Loucy (cell line): ENCODE results near the gene IRF1.

Experiments used
- H2AFZ ChIP-seq: fragments of 200-600 bp; sonication (generic); 2 replicates; pipeline ENCODE4 v1.6.0; 2016; ENCODE audit warnings: antibody characterized with exemption, mild to moderate bottlenecking, low read length, moderate library complexity
- H3F3A ChIP-seq: fragments of 200-600 bp; 2 replicates; pipeline ENCODE4 v1.6.0; 2016; ENCODE audit warnings: antibody characterized with exemption, low read depth, mild to moderate bottlenecking
- H3K27me3 ChIP-seq: fragments of 200-600 bp; sonication (generic); 2 replicates; pipeline ENCODE4 v1.6.1; 2014; ENCODE audit warnings: low read length, mild to moderate bottlenecking; ENCODE audit not compliant: insufficient read depth, poor library complexity, severe bottlenecking
- H3K36me3 ChIP-seq: fragments of 200-600 bp; sonication (generic); 2 replicates; pipeline ENCODE4 v1.6.1; 2016; ENCODE audit warnings: low read length; ENCODE audit not compliant: insufficient read depth
- H3K4me1 ChIP-seq: fragments of 200-600 bp; sonication (generic); 2 replicates; pipeline ENCODE4 v1.5.1; 2014; ENCODE audit warnings: low read length, mild to moderate bottlenecking; ENCODE audit not compliant: insufficient read depth, poor library complexity, severe bottlenecking
- H3K4me2 ChIP-seq: fragments of 200-600 bp; sonication (generic); 2 replicates; pipeline ENCODE4 v1.6.0; 2014; ENCODE audit warnings: antibody characterized with exemption, low read length, low read depth, mild to moderate bottlenecking; ENCODE audit not compliant: poor library complexity, severe bottlenecking
- H3K4me3 ChIP-seq: fragments of 200-600 bp; sonication (generic); 2 replicates; pipeline ENCODE4 v1.5.1; 2014; ENCODE audit warnings: low read length, mild to moderate bottlenecking, mixed read lengths; ENCODE audit not compliant: poor library complexity, severe bottlenecking
- H3K79me2 ChIP-seq: fragments of 200-600 bp; sonication (generic); 2 replicates; pipeline ENCODE4 v1.6.1; 2014; ENCODE audit warnings: low read length; ENCODE audit not compliant: insufficient read depth
- H3K9ac ChIP-seq: fragments of 200-600 bp; sonication (generic); 2 replicates; pipeline ENCODE4 v1.6.0; 2014; ENCODE audit warnings: mild to moderate bottlenecking, low read depth, low read length, moderate library complexity; ENCODE audit not compliant: poor library complexity, severe bottlenecking
- H3K9me2 ChIP-seq: fragments of 200-600 bp; sonication (generic); replicated peaks from 2 replicates; pipeline ENCODE4 v1.6.1; 2016; ENCODE audit warnings: low read depth, low read length, mixed read lengths
- H3K9me3 ChIP-seq: fragments of 200-600 bp; sonication (generic); 2 replicates; pipeline ENCODE4 v1.6.1; 2014; ENCODE audit warnings: mild to moderate bottlenecking, antibody characterized with exemption, low read length, low read depth; ENCODE audit not compliant: insufficient read depth
- H4K20me1 ChIP-seq: fragments of 200-600 bp; sonication (generic); 2 replicates; pipeline ENCODE4 v1.6.0; 2014; ENCODE audit warnings: antibody characterized with exemption, low read length, mild to moderate bottlenecking; ENCODE audit not compliant: insufficient read depth, poor library complexity, severe bottlenecking
- CTCF ChIP-seq: fragments of 200-600 bp; sonication (generic); conservative IDR thresholded peaks from 2 replicates; pipeline ENCODE4 v1.5.1; 2014; ENCODE audit warnings: mild to moderate bottlenecking, antibody characterized with exemption, low read length
- EZH2phosphoT487 ChIP-seq: fragments of 200-600 bp; IDR thresholded peaks from 2 replicates; pipeline ENCODE4 v1.6.1; 2018; ENCODE audit warnings: antibody characterized with exemption, mild to moderate bottlenecking, moderate library complexity, borderline replicate concordance

Gene IRF1

GRCh38 chr5:132451387-132451786 lies 39.2 kb downstream of the IRF1 start:
- peaks cover 24% of the 10 kb centered on the region for H3K4me1 ChIP-seq
- no peaks in the 10 kb centered on the region for H3K9me2 ChIP-seq
- H4K20me1 ChIP-seq, result no peaks in the 10 kb centered on the region
- H3K4me2 ChIP-seq, result no peak overlapping the region
- TF ChIP-seq EZH2phosphoT487, result no peak
- TF ChIP-seq CTCF, result no peak
- peaks cover 6% of the 10 kb centered on the region; the same call in 1 of the 2 replicates for H3K36me3 ChIP-seq
- H3K9ac ChIP-seq, result no peak overlapping the region
- H3K4me3 ChIP-seq, result no peak overlapping the region
- H3K9me3 ChIP-seq, result no peaks in the 10 kb centered on the region
- H3K79me2 ChIP-seq, result no peaks in the 10 kb centered on the region; the same call in 1 of the 2 replicates
- no peak overlapping the region for H2AFZ ChIP-seq
- H3F3A ChIP-seq, result peaks cover 5% of the 10 kb centered on the region; the same call in 1 of the 2 replicates
- no peaks in the 10 kb centered on the region for H3K27me3 ChIP-seq

- Histone ChIP-seq H3K9me3 (no peaks in the 10 kb centered on the region), H3K36me3 (peaks cover 6% of the 10 kb centered on the region; the same call in 1 of the 2 replicates), H4K20me1 (no peaks in the 10 kb centered on the region), H3K4me3 (no peak overlapping the region), H3K4me2 (no peak overlapping the region), H3K9ac (no peak overlapping the region), H3K27me3 (no peaks in the 10 kb centered on the region), H2AFZ (no peak overlapping the region), H3K9me2 (no peaks in the 10 kb centered on the region), H3K4me1 (peaks cover 7% of the 10 kb centered on the region), H3K79me2 (peaks cover 12% of the 10 kb centered on the region; the same call in 1 of the 2 replicates), H3F3A (no peaks in the 10 kb centered on the region)
- TF ChIP-seq CTCF (no peak), EZH2phosphoT487 (no peak)
Measured at GRCh38 chr5:132449060-132449459, 41.5 kb downstream of the IRF1 start.

GRCh38 chr5:132447196-132447595 lies 43.4 kb downstream of the IRF1 start:
- TF ChIP-seq CTCF (no peak), EZH2phosphoT487 (no peak)
- Histone ChIP-seq H3K4me2 (no peak overlapping the region), H3K36me3 (peaks cover 6% of the 10 kb centered on the region; the same call in 1 of the 2 replicates)

More at GRCh38 chr5:132447196-132447595, 43.4 kb downstream of the IRF1 start:
- H3K9me2 ChIP-seq, result no peaks in the 10 kb centered on the region
- H3F3A ChIP-seq, result no peaks in the 10 kb centered on the region
- H2AFZ ChIP-seq, result no peak overlapping the region
- no peaks in the 10 kb centered on the region for H4K20me1 ChIP-seq
- no peaks in the 10 kb centered on the region for H3K4me1 ChIP-seq
- H3K79me2 ChIP-seq, result peaks cover 25% of the 10 kb centered on the region; the same call in 1 of the 2 replicates
- no peak overlapping the region for H3K9ac ChIP-seq
- H3K27me3 ChIP-seq, result no peaks in the 10 kb centered on the region
- H3K4me3 ChIP-seq, result no peak overlapping the region
- H3K9me3 ChIP-seq, result no peaks in the 10 kb centered on the region
